ENCODE measurements around the gene INPP5A.
"Not testable (repeated sequence)": the region's sequence is repeated elsewhere in the genome, so short reads cannot be mapped to it uniquely, and the experiment has no call there.

The INPP5A gene

GRCh38 chr10:132793213-132793612 lies 255.6 kb downstream of the INPP5A start (continued):
- TF ChIP-seq ESRRG (CRISPR knock-in tag; IDR thresholded peaks at IDR 0.05) (no peak), CREB5 (CRISPR knock-in tag; IDR thresholded peaks at IDR 0.05; ENCODE audit: low read depth) (no peak), ZFP30 (CRISPR knock-in tag; IDR thresholded peaks at IDR 0.05) (no peak), ZNF8 (CRISPR knock-in tag; IDR thresholded peaks at IDR 0.05) (no peak)

GRCh38 chr10:132793871-132794849 lies 256.6 kb downstream of the INPP5A start:
- TF ChIP-seq SNAI2 (CRISPR knock-in tag; IDR thresholded peaks at IDR 0.05) (no peak), TCF4 (CRISPR knock-in tag; IDR thresholded peaks at IDR 0.05; ENCODE audit: borderline replicate concordance) (no peak), BACH2 (CRISPR knock-in tag; IDR thresholded peaks at IDR 0.05; ENCODE audit: borderline replicate concordance) (no peak), ARNTL (CRISPR knock-in tag; IDR thresholded peaks at IDR 0.05; ENCODE audit: borderline replicate concordance, low read depth) (no peak), PATZ1 (CRISPR knock-in tag; IDR thresholded peaks at IDR 0.05; ENCODE audit: borderline replicate concordance) (no peak), TOX (CRISPR knock-in tag; IDR thresholded peaks at IDR 0.05; ENCODE audit: borderline replicate concordance) (no peak), OSR1 (CRISPR knock-in tag; IDR thresholded peaks at IDR 0.05) (no peak), ZNF8 (CRISPR knock-in tag; IDR thresholded peaks at IDR 0.05) (no peak), RARB (CRISPR knock-in tag; IDR thresholded peaks at IDR 0.05) (no peak), ZFP30 (CRISPR knock-in tag; IDR thresholded peaks at IDR 0.05) (no peak), CREB5 (CRISPR knock-in tag; IDR thresholded peaks at IDR 0.05; ENCODE audit: low read depth) (no peak), ESRRG (CRISPR knock-in tag; IDR thresholded peaks at IDR 0.05) (no peak), CSDC2 (CRISPR knock-in tag; IDR thresholded peaks at IDR 0.05) (no peak), POU6F1 (CRISPR knock-in tag; IDR thresholded peaks at IDR 0.05; ENCODE audit: borderline replicate concordance, low read depth) (no peak), ZNF565 (CRISPR knock-in tag; conservative IDR thresholded peaks at IDR 0.05; ENCODE audit: low read depth) (no peak), PPARA (CRISPR knock-in tag; IDR thresholded peaks at IDR 0.05; ENCODE audit: borderline replicate concordance) (no peak), ZNF70 (CRISPR knock-in tag; IDR thresholded peaks at IDR 0.05) (no peak), CSRNP3 (CRISPR knock-in tag; IDR thresholded peaks at IDR 0.05) (no peak), ZC3H10 (CRISPR knock-in tag; IDR thresholded peaks at IDR 0.05) (no peak)
- peak; percentile 52 for ATAC-seq

GRCh38 chr10:132796846-132797245 lies 259.3 kb downstream of the INPP5A start:
- ATAC-seq = no peak
- TF ChIP-seq ZC3H10 (CRISPR knock-in tag; IDR thresholded peaks at IDR 0.05) (no peak), RARB (CRISPR knock-in tag; IDR thresholded peaks at IDR 0.05) (no peak), ZNF8 (CRISPR knock-in tag; IDR thresholded peaks at IDR 0.05) (no peak), PATZ1 (CRISPR knock-in tag; IDR thresholded peaks at IDR 0.05; ENCODE audit: borderline replicate concordance) (no peak)

- not testable (repeated sequence) for ATAC-seq
These were observed 260.4 kb downstream of the INPP5A start for GRCh38 chr10:132797986-132798385.

All from SK-N-SH treated with all-trans-retinoic acid at 6 μM for 48 hours (cell line).